Neural progenitor cell (in vitro differentiated cells): ENCODE results near the gene RSF1. TPM values are rescaled to one million over a fixed set of nuclear protein-coding genes. Genes with fewer than 3 reads are reported as not detected.

Experiments used
- DNase-seq: peaks from one replicate; pipeline ENCODE4 v3.0.0-alpha.2; 2016; ENCODE audit warnings: low spot score
- H2AFZ ChIP-seq: fragments of 200-600 bp; sonication (generic); replicated peaks from 2 replicates; pipeline ENCODE4 v1.6.1; 2016; ENCODE audit warnings: antibody characterized with exemption
- H3F3A ChIP-seq: fragments of 200-600 bp; sonication (generic); 2 replicates; pipeline ENCODE4 v1.6.1; 2016; ENCODE audit warnings: antibody characterized with exemption, low read depth
- H3K27ac ChIP-seq: fragments of 200-600 bp; sonication (generic); 2 replicates; pipeline ENCODE4 v1.5.1; 2016; ENCODE audit warnings: mild to moderate bottlenecking
- H3K27me3 ChIP-seq: fragments of 200-600 bp; sonication (generic); 2 replicates; pipeline ENCODE4 v1.6.1; 2016; ENCODE audit warnings: mild to moderate bottlenecking, moderate library complexity
- H3K36me3 ChIP-seq: fragments of 200-600 bp; sonication (generic); 2 replicates; pipeline ENCODE4 v1.5.1; 2016
- H3K4me1 ChIP-seq: fragments of 200-600 bp; sonication (generic); 2 replicates; pipeline ENCODE4 v1.6.1; 2016; ENCODE audit warnings: mixed run types
- H3K4me2 ChIP-seq: fragments of 200-600 bp; sonication (generic); 2 replicates; pipeline ENCODE4 v1.6.1; 2016
- H3K4me3 ChIP-seq: fragments of 200-600 bp; sonication (generic); 2 replicates; pipeline ENCODE4 v1.5.1; 2016
- H3K79me2 ChIP-seq: fragments of 200-600 bp; sonication (generic); 2 replicates; pipeline ENCODE4 v1.6.1; 2016; ENCODE audit warnings: low read depth
- H3K9ac ChIP-seq: fragments of 200-600 bp; sonication (generic); 2 replicates; pipeline ENCODE4 v1.6.1; 2016
- H3K9me3 ChIP-seq: fragments of 200-600 bp; sonication (generic); 2 replicates; pipeline ENCODE4 v1.5.1; 2016; ENCODE audit warnings: low read depth
- H4K20me1 ChIP-seq: fragments of 200-600 bp; sonication (generic); 2 replicates; pipeline ENCODE4 v1.6.1; 2016; ENCODE audit warnings: low read depth
- H3K27ac Mint-ChIP-seq: 3 replicates; pipeline ENCODE4 v1.8.0; 2021; ENCODE audit warnings: mixed read lengths
- H3K27me3 Mint-ChIP-seq: 2 replicates; pipeline ENCODE4 v1.8.0; 2022; ENCODE audit warnings: low read depth, mild to moderate bottlenecking, inconsistent platforms, moderate library complexity, mixed read lengths; ENCODE audit not compliant: insufficient read depth
- H3K36me3 Mint-ChIP-seq: 3 replicates; pipeline ENCODE4 v1.8.0; 2021; ENCODE audit warnings: mixed read lengths
- H3K4me1 Mint-ChIP-seq: 3 replicates; pipeline ENCODE4 v1.8.0; 2021; ENCODE audit warnings: mixed read lengths
- H3K4me3 Mint-ChIP-seq: 3 replicates; pipeline ENCODE4 v1.8.0; 2021; ENCODE audit warnings: mild to moderate bottlenecking, moderate library complexity, mixed read lengths
- H3K9me3 Mint-ChIP-seq: 3 replicates; pipeline ENCODE4 v1.8.0; 2020; ENCODE audit warnings: mixed read lengths
- EZH2 ChIP-seq: fragments of 200-600 bp; sonication (generic); IDR thresholded peaks from 2 replicates; pipeline ENCODE4 v1.6.1; 2017; ENCODE audit warnings: antibody characterized with exemption, mild to moderate bottlenecking, moderate library complexity
- EZH2phosphoT487 ChIP-seq: fragments of 200-600 bp; sonication (generic); IDR thresholded peaks from 2 replicates; pipeline ENCODE4 v1.6.1; 2017; ENCODE audit warnings: antibody characterized with exemption
- total RNA-seq: library from RNA; depleted of rRNA; stranded (reverse); fragments of >200 nt; gene quantifications from 2 replicates; pipeline ENCODE4 v1.2.3, GENCODE V29; 2015; ENCODE audit warnings: low replicate concordance
- TF ChIP-seq, protein P1 (sequence below): fragments of 200-600 bp; sonication (generic); IDR thresholded peaks from 2 replicates; pipeline ENCODE4 v1.5.1; 2017; ENCODE audit warnings: antibody characterized with exemption, mild to moderate bottlenecking

Gene RSF1
- total RNA-seq, 1 donor from 2014 or later, result 106 TPM

DNA sequence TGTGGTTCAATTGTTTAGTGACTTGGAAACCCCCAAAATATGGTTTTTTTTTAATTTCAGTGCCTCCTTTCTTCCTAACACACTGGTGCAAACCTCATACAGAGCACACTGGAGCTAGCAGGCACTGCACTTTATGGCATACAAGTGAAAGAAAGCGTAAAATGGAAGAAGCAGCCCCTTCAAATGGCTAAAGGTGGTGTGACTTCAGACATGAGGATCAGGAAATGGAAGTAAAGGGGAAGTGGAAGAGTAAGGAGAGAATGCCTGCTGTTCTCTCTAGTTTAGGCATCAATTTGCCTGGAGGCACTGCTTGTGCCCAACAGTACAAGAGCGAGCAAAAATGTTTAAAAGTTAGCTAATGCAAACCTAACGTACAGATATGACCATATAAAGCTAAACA lies 5.7 kb downstream of the RSF1 start:
- no peaks in the 10 kb centered on the region for H3K36me3 ChIP-seq
- peaks cover 39% of the 10 kb centered on the region for H3K36me3 Mint-ChIP-seq
- peaks cover 17% of the 10 kb centered on the region for H3K4me1 ChIP-seq
- H2AFZ ChIP-seq, result no peak overlapping the region
- no peak for DNase-seq
- H3K27ac Mint-ChIP-seq, result no peak overlapping the region
- peaks cover 5% of the 10 kb centered on the region for H3K9me3 ChIP-seq
- no peaks in the 10 kb centered on the region for H3K27me3 ChIP-seq
- peaks cover 16% of the 10 kb centered on the region for H3K9me3 Mint-ChIP-seq
- no peak overlapping the region for H3K4me3 Mint-ChIP-seq
- H4K20me1 ChIP-seq, result peaks cover 67% of the 10 kb centered on the region
- H3F3A ChIP-seq, result peaks cover 17% of the 10 kb centered on the region
- H3K27me3 Mint-ChIP-seq, result peaks cover 3% of the 10 kb centered on the region
- TF ChIP-seq, protein P1, sequence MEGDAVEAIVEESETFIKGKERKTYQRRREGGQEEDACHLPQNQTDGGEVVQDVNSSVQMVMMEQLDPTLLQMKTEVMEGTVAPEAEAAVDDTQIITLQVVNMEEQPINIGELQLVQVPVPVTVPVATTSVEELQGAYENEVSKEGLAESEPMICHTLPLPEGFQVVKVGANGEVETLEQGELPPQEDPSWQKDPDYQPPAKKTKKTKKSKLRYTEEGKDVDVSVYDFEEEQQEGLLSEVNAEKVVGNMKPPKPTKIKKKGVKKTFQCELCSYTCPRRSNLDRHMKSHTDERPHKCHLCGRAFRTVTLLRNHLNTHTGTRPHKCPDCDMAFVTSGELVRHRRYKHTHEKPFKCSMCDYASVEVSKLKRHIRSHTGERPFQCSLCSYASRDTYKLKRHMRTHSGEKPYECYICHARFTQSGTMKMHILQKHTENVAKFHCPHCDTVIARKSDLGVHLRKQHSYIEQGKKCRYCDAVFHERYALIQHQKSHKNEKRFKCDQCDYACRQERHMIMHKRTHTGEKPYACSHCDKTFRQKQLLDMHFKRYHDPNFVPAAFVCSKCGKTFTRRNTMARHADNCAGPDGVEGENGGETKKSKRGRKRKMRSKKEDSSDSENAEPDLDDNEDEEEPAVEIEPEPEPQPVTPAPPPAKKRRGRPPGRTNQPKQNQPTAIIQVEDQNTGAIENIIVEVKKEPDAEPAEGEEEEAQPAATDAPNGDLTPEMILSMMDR, result no peak
- no peak for TF ChIP-seq EZH2phosphoT487
- H3K79me2 ChIP-seq, result peaks cover 99% of the 10 kb centered on the region
- peaks cover 9% of the 10 kb centered on the region for H3K4me1 Mint-ChIP-seq
- no peak overlapping the region for H3K27ac ChIP-seq
- H3K9ac ChIP-seq, result no peak overlapping the region
- no peak overlapping the region for H3K4me2 ChIP-seq
- no peak overlapping the region for H3K4me3 ChIP-seq

DNA sequence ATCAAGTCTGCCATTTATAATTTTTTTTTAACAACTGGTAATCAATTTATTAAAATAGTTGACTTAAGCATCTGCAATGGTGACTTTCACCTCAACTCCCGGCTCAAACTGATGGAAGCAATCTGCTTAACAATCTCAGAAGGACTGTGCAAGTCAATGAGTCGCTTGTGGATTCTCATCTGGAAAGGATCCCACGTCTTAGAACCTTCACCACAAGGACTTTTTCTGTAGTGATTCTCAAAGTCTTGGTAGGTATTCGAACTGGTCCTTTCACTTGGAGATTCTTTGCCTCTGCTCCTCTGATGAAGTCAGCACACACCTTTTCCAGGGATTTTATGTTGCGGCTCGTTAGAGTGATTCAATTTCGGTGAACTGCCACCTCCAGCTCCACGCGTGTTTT lies 7.3 kb downstream of the RSF1 start:
- H3K9ac ChIP-seq, result no peak overlapping the region
- no peaks in the 10 kb centered on the region for H3K27me3 ChIP-seq
- H3K4me1 Mint-ChIP-seq, result peaks cover 3% of the 10 kb centered on the region
- H3K4me3 ChIP-seq, result no peak overlapping the region
- H3K4me3 Mint-ChIP-seq, result no peak overlapping the region
- H3K36me3 ChIP-seq, result no peaks in the 10 kb centered on the region
- H3F3A ChIP-seq, result peaks cover under 1% of the 10 kb centered on the region
- H4K20me1 ChIP-seq, result peaks cover 70% of the 10 kb centered on the region
- H2AFZ ChIP-seq, result no peak overlapping the region
- peaks cover 16% of the 10 kb centered on the region for H3K9me3 Mint-ChIP-seq
- peaks cover 97% of the 10 kb centered on the region for H3K79me2 ChIP-seq
- TF ChIP-seq, protein P1, result no peak
- TF ChIP-seq EZH2, result no peak
- no peak for TF ChIP-seq EZH2phosphoT487
- H3K36me3 Mint-ChIP-seq, result peaks cover 40% of the 10 kb centered on the region
- peaks cover 9% of the 10 kb centered on the region for H3K4me1 ChIP-seq
- H3K9me3 ChIP-seq, result peaks cover 5% of the 10 kb centered on the region
- no peak overlapping the region for H3K27ac Mint-ChIP-seq
- peaks cover under 1% of the 10 kb centered on the region for H3K27me3 Mint-ChIP-seq
- no peak overlapping the region for H3K4me2 ChIP-seq
- DNase-seq, result no peak
- no peak overlapping the region for H3K27ac ChIP-seq

DNA sequence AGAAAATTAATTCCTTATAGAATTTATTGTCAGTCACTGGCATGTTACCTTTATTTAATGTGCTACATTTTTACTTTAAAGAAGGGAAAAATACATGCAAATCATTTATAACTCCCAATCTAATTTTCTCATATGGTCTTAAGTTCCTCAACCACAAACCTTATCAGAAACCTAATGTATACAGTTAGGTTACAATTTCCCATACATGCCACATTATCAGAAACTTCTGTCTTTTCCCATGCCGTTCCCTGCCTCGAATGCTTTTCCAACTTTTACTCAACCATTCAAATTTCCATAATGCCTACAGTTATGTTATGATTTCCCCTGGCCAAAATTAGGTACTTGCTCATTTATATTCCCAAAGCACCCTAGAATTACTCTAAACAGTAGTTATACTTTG lies 13.5 kb downstream of the RSF1 start:
- no peaks in the 10 kb centered on the region for H3K9me3 Mint-ChIP-seq
- Histone ChIP-seq H3K79me2 (peaks cover 97% of the 10 kb centered on the region), H3K9ac (no peak overlapping the region), H3K27ac (no peak overlapping the region), H3K36me3 (no peaks in the 10 kb centered on the region), H3K27me3 (no peaks in the 10 kb centered on the region), H3K4me2 (no peak overlapping the region), H2AFZ (no peak overlapping the region), H3K9me3 (no peaks in the 10 kb centered on the region), H3F3A (no peaks in the 10 kb centered on the region), H4K20me1 (peaks cover 97% of the 10 kb centered on the region), H3K4me3 (no peak overlapping the region), H3K4me1 (no peaks in the 10 kb centered on the region)
- TF ChIP-seq EZH2phosphoT487, result no peak
- TF ChIP-seq, protein P1, result no peak
- no peak for TF ChIP-seq EZH2
- H3K27ac Mint-ChIP-seq, result no peak overlapping the region
- no peak overlapping the region for H3K4me3 Mint-ChIP-seq
- DNase-seq, result no peak
- H3K27me3 Mint-ChIP-seq, result no peaks in the 10 kb centered on the region
- peaks cover 19% of the 10 kb centered on the region for H3K36me3 Mint-ChIP-seq
- peaks cover 2% of the 10 kb centered on the region for H3K4me1 Mint-ChIP-seq
